Raji (cell line): Measurements from ENCODE around the gene CCDC80.

Experiments
- POLR2A ChIP-seq: IDR thresholded peaks from 2 replicates; pipeline ENCODE4 v1.6.1; 2011; ENCODE audit warnings: low read depth, low read length, control low read depth; ENCODE audit not compliant: insufficient read depth

CCDC80 gene

GRCh38 chr3:112557976-112558375 is 83.0 kb downstream of the CCDC80 start:
- TF ChIP-seq POLR2A = no peak

- TF ChIP-seq POLR2A = no peak
These were observed 85.3 kb downstream of the CCDC80 start for GRCh38 chr3:112555535-112556170.

- TF ChIP-seq POLR2A = no peak
These were observed 90.1 kb downstream of the CCDC80 start for GRCh38 chr3:112550859-112551258.
